NCI-H2029 treated with DMSO at 0.1 percent for 48 hours (cell line): Measurements from ENCODE around the gene PRAME.
"Not testable (repeated sequence)": the region's sequence is repeated elsewhere in the genome, so short reads cannot be mapped to it uniquely, and the experiment has no call there.

Experiments
- DNase-seq: peaks from one replicate; lab custom pipeline; 2025; lab: John Stamatoyannopoulos, UW

PRAME gene

DNA sequence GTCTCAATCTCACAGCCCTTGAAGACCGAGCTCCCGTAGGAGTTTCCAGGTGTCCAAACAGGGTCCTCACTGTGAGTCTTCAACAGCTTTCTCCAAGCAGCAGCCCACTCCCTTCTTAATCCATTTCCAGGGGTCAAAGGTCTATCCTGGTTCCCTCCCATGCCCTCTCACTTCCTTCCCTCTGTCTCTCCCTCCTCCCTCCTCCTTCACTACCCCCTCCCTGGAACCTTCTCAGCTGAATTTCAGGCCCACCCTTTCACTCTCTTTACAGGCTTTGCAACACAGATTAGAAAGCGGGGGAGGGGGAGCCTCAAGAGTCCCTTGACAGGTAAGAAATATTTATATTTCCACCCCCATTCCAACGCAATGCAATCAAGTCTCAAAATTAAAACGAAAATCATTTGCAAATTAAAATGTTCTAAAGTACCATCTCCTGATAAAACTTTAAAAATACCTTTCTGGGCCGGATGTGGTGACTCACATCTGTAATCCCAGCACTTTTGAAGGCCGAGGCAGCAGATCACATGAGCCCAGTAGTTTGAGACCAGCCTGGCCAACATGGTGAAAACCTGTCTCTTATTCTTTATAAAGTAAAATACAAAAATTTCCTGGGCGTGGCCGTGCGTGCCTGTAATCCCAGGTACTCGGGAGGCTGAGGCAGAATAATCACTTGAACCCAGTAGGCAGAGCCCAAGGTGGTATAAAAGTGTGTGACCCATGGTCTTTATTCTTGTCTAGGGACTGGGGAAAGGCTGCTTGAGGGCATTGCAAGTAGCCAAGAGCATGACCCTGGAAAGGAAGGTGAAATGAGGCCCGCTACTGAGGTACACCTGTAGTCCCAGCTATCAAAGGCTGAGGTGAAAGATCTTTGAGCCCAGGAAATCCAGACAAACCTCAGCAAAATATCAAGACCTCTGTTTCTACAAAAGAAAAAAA lies 38.1 kb downstream of the PRAME start:
- no peak for DNase-seq

DNA sequence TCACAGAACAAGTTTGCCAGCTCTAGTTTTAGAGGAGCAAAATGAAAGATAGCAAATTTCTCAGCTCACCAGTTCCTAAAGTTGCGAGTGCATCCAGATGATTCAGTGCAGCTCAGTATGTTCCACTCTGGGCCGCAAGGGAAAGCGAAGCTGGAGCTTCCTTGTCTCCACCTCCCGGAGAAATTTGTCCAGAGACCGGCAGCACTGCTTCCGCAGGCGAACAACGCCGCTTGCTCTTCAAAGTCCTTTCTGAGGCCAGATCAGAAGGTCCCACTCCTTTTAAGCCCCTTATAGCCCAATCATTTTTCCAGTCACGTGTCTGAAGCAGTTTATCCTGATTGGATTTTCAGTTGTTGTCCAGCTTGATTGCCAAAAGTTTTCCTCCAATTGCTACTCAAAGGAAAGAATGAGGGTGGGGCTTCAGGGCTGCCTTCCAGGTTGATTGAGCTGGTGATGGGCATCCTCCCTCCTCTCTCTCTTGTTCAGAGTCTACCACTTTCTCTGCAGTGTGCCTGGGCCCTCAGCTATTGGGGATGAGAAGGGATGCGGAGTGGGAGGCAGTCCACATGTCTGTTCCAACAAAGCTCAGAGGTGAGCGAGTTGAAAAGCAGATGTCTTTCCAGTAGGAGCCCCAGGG lies 38.9 kb downstream of the PRAME start, which contains the start of gene ZNF280A:
Gene ZNF280A, minus strand, starts transcription at position 251 of the 637 bp plus-strand sequence. CDS start 4,640 bp downstream, outside the sequence.
- no peak for DNase-seq

DNA sequence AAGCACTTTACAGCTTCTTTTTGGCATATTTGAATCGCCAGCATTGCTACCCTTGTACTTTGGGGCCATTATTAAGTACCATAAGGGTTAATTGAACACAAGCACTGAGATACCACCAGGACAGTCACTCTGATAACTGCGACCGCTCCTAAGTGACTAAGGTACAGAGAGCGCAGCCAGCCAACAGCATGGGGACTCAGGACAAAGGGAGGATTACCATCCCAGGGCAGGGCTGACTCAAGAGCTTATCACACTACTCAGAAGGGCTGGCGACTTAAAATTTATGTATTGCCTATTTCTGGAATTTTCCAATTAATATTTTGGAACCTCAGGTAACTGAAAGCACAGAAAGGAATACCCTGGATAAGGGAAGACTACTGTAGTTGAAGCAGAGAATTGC lies 39.5 kb downstream of the PRAME start:
- DNase-seq = no peak

DNA sequence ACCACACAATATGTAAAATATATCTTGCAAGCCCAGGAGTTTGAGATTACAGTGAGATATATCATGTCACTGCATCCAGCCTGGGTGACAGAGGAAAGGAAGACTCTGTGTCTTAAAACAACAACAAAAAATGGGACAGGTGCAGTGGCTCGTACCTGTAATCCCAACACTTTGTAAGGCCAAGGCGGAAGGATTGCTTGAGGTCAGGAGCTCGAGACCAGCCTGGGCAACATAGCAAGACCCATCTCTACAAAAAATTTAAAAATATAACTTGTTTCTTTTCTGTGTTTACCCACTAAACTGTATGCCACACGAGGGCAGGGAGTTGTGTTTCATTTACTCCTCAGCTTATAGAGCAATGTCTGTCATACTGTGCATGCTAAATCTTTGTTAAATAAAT lies 42.1 kb downstream of the PRAME start:
- no peak for DNase-seq

DNA sequence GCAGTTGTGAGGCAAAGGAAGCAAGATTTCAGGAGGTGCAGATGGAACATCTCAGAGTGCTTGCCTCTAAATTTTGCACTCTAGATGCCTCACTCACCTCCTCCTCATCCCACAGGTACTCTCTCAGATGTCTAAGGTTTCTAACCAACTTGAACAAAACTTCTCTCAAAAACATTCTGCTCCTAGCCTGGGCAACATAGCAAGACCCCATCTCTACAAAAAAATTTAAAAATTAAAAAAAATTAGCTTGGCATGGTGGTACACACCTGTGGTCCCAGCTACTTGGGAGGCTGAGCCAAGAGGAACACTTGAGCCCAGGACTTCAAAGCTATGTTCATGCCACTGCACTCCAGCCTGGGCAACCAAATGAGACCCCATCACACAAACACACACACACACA lies 43.2 kb downstream of the PRAME start:
- DNase-seq = no peak

DNA sequence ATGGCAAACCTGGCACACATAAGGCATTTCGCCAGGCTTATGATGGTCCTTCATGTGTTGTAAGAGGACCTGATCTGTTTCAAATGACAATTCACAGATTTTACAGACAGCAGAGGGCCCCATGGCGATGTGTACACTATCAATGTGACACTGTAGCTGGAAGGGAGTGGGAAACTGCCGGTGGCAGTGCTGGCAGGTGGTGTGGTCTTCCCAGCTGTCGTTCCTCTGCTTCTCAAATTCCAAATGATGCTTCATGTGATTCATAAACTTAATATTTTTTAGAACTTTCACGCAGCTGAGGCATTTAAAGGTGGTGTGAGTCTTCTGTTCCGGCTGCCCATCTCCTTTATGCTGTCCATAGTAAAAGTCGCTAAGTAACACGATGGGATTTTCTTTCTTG lies 44.6 kb downstream of the PRAME start:
- not testable (repeated sequence) for DNase-seq

DNA sequence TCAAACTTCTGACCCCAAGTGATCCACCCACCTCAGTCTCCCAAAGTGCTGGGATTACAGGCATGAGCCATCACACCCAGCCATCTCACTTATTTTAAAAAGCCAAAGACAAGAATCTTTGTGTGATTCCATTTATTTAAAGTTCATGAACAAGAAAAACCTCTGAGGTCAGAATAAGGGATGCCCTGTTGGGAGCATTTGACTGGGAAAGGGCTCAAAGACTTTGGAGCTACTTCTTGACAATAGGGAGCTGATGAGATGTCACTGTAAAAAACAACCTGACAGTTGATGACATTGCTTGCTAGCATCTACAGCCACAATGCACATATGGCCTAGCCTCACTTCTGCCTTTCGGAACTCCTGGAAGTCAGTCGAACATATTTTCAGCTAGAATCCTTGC lies 45.4 kb downstream of the PRAME start:
- no peak for DNase-seq

DNA sequence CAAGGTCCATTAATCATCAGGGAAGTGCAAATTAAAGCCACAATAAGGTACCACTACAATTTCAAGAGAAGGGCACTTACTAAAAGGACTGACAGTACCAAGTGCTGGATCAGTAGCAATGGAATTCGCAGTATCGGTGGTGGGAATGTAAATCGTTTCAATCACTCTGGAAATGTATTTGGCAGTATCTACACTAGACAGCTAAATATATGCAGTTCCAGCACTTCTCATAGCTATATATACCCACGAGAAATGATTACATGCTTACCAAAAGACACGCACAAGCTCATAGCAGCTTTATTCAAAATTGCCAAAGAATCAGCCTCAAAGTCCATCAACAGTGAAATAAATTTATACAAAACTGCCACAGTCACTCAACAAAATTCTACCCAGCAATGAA lies 46.1 kb downstream of the PRAME start:
- DNase-seq = no peak

DNA sequence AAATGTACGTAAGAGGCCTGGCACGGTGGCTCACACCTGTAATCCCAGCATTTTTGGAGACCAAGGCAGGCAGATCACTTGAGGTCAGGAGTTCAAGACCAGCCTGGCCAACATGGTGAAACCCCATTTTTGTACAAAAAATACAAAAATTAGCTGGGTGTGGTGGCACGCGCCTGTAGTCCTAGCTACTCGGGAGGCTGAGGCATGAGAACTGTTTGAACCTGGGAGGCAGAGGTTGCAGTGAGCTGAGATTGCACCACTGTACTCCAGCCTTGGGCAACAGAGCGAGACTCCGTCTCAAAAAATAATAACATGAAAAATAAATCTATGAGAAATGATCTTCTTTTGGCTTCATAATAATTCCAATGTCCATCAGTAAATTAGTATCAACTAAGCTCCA lies 48.2 kb downstream of the PRAME start:
- not testable (repeated sequence) for DNase-seq

DNA sequence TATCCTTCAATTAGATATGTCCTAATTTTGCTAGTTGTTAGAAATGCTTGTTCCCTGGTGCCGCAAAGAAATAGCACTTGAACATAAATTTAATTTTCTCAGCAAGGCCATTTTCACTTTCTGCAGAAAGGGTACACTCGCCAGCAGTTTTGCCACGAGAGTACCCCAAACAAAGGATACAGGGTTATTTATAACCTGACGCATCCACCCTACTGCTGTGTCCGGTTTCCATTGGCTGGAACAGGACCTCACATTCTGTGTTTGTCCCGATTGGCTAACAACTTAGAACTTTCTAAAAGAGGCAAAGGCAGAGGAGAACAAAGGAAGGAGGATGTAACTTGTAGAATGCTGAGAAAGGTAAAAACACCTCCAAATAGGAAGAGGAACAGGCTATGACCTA lies 49.2 kb downstream of the PRAME start:
- DNase-seq = not testable (repeated sequence)

DNA sequence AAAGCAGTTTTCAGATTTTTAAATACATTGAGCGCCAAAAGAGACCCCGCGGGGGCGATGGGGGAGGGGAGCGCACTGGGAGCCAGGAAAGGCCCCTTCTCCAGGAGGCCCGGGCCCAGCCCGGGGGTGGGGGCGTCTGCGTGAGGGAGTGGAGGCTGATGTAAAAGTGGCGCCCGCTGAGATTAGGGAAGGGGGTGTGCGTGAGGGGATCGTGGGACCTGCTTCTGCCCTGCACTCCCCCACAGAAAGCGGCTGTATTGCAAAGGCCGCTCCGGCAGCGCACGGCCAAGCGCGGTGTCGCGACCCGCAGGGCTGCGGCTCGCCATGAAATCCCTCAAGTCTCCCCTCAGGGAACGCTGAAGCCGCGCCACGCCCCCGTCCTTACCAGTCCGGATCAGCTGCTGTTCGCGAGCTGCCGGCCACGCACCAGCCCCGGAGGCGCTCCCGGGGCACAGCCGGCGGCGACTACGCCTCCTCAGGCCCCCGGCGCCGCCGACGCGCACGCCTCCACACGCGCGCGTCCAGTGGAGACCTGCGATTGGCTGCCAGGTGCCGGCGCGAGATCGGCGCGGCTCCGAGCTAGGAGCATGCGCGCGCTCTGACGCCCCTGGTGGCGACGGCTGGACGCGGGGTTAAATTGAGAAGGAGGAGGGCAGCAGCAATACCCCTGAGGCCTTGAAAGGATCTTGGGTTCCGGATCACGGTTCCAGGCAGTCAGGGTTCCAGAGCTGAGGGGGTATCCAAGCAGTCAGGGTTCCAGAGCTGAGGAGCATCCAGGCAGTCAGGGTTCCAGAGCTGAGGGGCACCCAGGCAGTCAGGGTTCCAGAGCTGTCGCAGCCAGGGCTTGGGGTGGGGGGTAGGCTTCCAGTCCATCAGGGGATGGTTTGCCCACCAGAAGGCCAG lies 50.5 kb downstream of the PRAME start, which contains the start of gene ZNF280B:
Gene ZNF280B, minus strand, starts transcription at position 469 of the 903 bp plus-strand sequence. CDS start 19,344 bp downstream, outside the sequence.
- DNase-seq = no peak

DNA sequence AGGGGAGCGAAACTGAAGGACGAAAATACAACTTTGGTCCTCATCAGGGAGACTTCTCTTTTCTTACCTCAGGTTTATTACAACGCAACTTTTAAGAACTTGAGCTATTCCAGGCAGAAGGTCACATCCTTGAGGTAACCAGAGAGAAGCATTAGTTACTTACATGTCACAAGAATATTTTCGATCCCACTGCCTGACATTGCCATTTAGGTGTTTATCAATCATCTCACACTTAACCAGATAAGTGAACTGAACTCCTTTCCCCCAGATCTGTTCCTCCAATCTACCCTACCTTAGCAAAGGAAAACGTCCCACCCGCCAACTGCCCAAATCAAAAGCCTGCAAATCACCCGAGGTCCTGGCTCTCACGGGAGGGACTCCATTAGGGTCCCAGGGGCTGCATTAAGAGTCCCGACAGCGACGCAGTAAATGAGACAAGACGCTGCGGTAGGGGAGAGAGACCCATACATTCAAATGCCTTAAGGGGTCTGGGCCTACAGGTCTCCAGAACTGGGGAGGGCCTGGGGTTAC lies 51.3 kb downstream of the PRAME start:
- no peak for DNase-seq

DNA sequence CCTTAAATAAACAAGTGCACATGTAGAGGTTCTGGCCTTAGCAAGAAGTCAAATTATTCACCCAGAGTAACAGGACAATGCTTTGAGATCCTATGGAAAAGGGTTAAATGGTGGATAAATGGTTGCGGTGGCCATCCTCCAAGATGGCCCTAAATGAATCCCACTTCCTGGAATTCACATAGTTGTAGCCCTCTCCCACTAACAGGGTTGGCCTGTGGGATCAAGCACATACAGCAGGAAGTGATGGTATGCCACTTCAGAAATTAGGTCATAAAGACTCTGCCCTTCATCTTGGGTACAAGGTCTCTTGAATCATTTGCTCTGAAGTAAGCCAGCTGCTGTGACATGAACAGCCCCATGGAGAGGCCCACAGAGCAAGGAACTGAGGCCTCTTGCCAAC lies 52.3 kb downstream of the PRAME start:
- DNase-seq = no peak

DNA sequence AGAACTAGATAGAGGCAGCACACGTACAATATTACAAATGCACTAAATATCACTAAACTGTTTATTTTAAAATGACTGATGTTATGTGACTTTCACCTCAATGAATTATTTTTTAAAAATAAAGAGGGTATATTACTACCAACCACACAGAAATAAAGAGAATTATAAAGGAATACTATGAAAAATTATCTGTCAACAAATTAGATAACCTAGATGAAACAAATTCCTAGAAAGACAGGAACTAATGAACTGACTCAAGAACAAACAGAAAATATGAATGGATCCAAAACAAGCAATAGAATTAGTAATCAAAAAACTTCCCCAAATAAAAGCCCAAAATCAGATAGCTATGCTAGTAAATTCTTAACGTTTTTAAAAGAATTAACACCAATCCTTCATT lies 60.8 kb downstream of the PRAME start:
- no peak for DNase-seq
